Subcutaneous adipose tissue (tissue), 4 donors: ENCODE data around the gene HTT. TPM values are rescaled to one million over a fixed set of nuclear protein-coding genes. Genes with fewer than 3 reads are reported as not detected.

ENCODE experiments used
- small RNA-seq: library from RNA; depleted of rRNA; stranded (forward); fragments of <200 nt; gene quantifications from one replicate; pipeline ENCODE3, GENCODE V24; 2016
- total RNA-seq, 4 donors: library from RNA; depleted of rRNA; stranded (reverse); fragments of >200 nt; gene quantifications; one replicate each; pipeline ENCODE4 v1.1.0, GENCODE V29; 2016
- TF ChIP-seq, protein P1 (sequence below): fragments of 450-650 bp; IDR thresholded peaks from one replicate; pipeline ENCODE4 v1.5.1; 2016; ENCODE audit warnings: low read depth, mild to moderate bottlenecking, control low read depth, antibody characterized with exemption, moderate library complexity

Gene HTT
- total RNA-seq, 4 donors from 2014 or later: 48.2 to 79.3 (median 72.1) TPM

DNA sequence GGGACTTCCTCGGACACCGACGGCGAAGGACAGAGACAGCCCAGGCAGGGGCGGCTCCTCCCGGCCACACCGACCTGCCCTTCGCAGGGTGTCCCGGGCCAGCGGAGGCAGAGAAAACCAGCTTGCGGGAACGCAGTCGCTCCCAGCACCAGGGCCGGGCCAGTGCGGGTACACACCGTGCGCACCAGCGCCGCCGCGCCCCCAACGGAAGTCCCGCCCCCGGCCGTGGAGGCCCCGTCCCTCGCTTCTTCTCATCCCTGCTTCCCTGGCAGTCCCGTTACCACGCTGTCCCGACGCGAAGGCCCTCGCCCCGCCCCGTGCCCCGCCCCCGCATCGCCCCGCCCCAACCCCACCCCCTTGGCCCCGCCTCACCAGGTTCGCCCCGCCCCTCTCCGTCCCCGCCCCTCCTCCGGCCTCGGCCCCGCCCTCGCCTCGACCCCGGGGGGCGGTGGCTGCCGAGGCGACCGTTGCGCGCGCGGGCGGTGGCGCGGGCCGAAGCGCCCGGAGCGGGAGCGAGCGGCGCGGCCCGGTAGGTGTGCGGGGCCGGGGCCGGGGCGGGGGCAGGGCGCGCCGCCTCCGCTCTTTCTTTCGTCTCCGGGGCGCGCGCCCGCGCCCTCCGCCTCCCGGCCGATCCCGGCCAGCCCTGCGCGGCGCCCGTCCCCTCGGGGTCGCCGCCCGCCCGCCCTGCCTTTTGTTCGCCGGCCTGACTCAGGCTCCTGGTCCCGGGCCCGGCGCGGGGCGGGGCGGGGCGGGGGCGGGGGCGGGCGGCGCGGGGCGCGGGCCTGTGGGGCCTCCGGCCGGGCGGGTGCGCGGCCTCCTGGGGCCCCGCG is 218.3 kb downstream of the HTT start, which contains the start of gene RGS12:
Gene RGS12 (plus strand): TSS at position 451 of the 830 bp plus-strand sequence. CDS start 23,150 bp downstream, outside the sequence.
- TF ChIP-seq, protein P1, sequence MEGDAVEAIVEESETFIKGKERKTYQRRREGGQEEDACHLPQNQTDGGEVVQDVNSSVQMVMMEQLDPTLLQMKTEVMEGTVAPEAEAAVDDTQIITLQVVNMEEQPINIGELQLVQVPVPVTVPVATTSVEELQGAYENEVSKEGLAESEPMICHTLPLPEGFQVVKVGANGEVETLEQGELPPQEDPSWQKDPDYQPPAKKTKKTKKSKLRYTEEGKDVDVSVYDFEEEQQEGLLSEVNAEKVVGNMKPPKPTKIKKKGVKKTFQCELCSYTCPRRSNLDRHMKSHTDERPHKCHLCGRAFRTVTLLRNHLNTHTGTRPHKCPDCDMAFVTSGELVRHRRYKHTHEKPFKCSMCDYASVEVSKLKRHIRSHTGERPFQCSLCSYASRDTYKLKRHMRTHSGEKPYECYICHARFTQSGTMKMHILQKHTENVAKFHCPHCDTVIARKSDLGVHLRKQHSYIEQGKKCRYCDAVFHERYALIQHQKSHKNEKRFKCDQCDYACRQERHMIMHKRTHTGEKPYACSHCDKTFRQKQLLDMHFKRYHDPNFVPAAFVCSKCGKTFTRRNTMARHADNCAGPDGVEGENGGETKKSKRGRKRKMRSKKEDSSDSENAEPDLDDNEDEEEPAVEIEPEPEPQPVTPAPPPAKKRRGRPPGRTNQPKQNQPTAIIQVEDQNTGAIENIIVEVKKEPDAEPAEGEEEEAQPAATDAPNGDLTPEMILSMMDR: no peak

Small RNA genes lying within 50 kb of the gene (small RNA-seq; reads per million reads assigned to genes)
- gene RF02134 (not detected), gene RF02135 (not detected), gene RNU6-204P (not detected)

Other genes with a start within 250 kb of the HTT start
- 100 to 1,000 TPM; 144 to 273 (median 203) TPM for gene ADD1, start 230.8 kb upstream of the HTT start, total RNA-seq
- gene NOP14, start 111.3 kb upstream of the HTT start, total RNA-seq: 10 to 100 TPM; 17.8 to 33.8 (median 23.9) TPM
- 1 to 10 TPM; 3.1 to 7.9 (median 3.7) TPM for gene GRK4, start 111.1 kb upstream of the HTT start, total RNA-seq
- not detected for gene HTT-AS, start 143 bp upstream of the HTT start, total RNA-seq
- under 1 TPM in 2 of 4 donors, not detected in 2; 0.19 to 0.51 TPM for gene MSANTD1, start 174.5 kb downstream of the HTT start, total RNA-seq
- gene RGS12, start 218.3 kb downstream of the HTT start, total RNA-seq: 10 to 100 TPM; 20.4 to 86.1 (median 34.1) TPM